GM20431 (cell line): ENCODE data around the gene CEBPE.

Experiments
- in situ Hi-C: fragments of 300-500 bp; cut with MseI, MboI; formaldehyde crosslinking; loops from one replicate; pipeline ENCODE4 v1.15.0; 2020; ENCODE audit warnings: low sequenced_read_pairs; ENCODE audit not compliant: unreplicated experiment

Gene CEBPE

DNA sequence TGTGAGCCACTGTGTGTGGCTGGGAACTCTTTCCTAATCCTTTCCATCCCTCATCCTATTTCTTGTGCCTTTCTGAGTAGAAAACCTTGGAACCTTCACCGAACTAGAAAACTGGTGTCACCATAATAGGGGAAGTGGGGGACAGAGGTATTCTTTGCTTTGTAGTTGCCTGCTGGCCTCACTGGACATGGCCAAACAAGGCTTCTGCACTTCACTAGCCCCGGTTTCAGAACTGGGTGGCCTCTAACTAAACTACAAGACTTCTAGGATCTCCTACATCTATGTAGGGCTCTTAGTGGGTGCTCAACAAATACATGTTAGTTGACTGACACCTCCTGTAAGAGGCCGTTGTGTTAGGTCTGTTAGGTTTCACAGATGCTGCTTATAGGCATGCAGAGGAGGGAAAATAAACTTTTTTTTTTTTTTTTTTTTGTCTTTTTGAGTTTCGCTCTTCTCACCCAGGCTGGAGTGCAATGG lies 13.7 kb downstream of the CEBPE start:
- in situ Hi-C loops, result no loop called here

DNA sequence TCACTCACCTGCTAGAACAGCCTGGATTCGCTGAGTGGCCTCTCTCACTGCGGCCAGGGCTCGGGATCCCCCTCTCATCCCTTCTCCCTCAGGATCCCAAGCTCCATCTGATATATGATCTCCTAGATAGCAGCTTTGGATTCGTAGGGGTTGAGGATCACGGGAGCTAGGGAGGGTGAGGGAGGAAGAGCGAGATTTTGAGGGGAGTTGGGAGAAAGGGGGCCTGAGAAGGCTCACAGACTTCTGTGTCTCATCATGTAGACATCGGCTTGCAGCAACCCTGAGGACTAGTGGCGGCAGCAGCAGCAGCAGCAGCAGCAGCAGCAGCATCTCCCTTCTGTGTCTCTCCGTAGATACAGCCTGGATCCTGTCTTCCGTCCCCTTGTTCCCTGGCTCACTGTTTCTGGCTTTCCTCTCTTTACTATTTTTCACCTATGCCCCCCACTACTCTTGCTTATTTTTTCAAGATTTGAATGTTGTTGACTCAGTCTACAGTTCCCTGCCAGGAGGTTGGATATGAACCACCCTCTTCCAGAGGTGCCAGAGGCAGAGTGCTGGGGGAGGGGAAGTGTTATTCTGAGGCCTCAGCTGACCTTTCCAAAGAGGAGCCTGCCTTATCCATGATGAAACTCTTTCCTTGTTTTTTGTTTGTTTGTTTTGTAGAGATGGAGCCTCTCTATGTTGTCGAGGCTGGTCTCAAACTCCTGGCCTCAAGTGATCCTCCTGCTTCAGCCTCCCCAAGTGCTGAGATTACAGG lies 14.3 kb downstream of the CEBPE start, which contains the start of gene CIROP:
CIROP (minus strand) TSS at position 399 of the 757 bp plus-strand sequence; CDS start at position 330, 69 bp downstream.
- in situ Hi-C loops, result no loop called here

DNA sequence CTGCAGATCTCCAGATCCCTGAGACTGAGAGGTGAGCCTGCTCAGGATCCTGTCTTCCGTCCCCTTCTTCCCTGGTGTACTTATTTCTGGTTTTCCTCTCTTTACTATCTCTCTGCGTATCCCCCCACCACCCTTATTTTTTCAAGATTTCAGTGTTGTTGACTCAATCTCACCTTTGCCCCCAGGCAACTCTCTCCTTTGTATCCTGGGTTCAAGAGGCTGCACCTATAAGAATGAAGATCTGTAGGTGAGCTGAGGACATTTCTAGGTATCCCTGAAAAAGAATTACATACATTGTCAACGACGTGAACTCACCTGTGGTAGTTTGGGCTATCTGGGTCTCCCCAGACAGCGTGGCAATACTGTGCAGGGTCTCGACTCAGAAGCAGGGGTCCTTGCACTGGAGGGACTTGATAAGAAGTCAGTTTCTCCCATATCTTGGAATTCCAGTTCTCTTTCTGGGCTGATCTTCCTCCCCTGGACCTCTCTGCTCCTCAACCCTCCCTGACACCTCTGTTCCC lies 14.9 kb downstream of the CEBPE start:
- in situ Hi-C loops, result no loop called here

GRCh38 chr14:23103581-23103980 lies 15.5 kb downstream of the CEBPE start:
- in situ Hi-C loops, result no loop called here

GRCh38 chr14:23102801-23103200 lies 16.3 kb downstream of the CEBPE start:
- in situ Hi-C loops, result no loop called here

- in situ Hi-C loops, result no loop called here
These were observed 16.9 kb downstream of the CEBPE start for GRCh38 chr14:23101986-23102625.

DNA sequence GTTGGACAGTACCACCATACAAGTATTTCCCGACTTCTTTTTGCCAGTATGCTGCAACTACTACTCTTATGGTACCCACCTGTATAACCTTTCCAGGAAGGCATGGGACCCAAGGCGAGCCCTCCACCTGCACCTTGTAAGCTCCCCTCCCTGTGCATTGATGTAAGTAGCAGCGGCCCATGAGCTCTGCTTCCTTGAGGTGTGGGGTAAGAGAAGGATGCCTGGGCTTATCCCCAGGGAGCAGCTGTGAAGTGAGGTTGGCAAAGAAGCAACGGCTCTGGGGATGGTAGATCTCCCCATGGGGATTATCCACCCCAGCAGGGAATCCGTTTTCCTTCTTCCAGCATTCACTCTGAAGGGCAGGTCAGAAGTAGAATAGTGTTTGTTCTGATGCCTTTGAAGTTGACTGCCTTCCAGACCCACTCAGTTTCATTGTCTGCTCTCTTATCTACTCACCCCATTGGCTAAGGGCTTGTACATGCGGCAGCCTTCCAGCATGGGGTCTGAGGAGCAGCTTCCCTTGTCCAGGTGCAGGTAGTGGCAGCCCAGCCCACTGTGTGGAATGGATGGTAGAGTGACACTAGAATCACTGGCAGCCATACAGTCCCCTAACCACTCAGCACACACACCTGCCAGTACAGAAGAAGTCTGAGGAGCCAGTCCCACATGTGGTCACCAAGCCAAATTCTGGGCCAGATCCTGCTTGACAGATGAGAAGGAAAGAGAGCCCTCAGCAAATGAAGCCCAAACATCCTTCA lies 17.7 kb downstream of the CEBPE start:
- in situ Hi-C loops, result no loop called here

GRCh38 chr14:23099212-23099861 lies 19.7 kb downstream of the CEBPE start:
- in situ Hi-C loops, result no loop called here

DNA sequence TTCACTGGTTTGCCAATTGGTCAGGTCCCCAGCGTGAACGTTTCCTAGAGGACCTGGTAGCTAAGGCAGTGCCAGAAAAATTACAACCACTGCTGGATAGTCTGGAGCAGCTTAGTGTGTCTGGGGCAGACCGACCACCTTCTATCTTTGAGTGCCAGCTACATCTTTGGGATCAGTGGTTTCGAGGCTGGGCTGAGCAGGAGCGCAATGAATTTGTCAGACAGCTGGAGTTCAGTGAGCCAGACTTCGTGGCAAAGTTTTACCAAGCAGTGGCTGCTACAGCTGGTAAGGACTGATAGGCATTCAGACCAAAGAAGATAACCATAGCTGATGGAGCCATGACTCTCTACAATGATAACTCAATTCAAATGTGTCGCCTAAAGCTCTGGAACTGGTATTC lies 21.3 kb downstream of the CEBPE start:
- in situ Hi-C loops, result no loop called here

- in situ Hi-C loops, result no loop called here
These were observed 23.6 kb downstream of the CEBPE start, which contains the start of gene C14orf119 for GRCh38 chr14:23095196-23096108. C14orf119 (plus strand) TSS chr14:23095505; CDS start chr14:23097659, 2,154 bp downstream.

DNA sequence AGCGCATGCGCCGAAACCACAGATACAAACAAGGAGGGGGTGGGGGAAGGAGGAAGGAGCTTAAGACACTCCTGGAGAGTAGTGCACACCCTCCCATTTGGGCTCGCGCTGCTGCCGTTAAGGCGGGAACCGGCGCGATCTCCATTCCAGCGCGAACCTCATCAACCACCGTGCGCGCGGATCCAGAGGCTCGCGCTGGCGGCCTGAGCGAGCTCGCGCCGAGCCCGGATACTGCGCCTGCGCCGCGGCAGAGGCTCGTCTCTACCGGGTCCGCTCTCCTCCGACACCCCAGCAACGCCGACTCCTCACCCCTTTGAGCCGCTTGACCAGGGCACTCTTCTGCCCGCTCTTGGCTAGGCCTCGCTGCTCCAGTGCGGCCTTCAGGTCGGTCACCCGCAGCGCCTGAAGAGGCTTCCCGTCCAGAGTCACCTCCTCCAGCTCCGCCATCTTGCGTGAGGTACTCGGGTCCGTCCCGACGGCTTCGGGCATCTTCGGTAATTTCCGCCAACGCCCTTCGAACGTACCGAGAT lies 24.3 kb downstream of the CEBPE start, which contains the start of gene ACIN1:
ACIN1 (minus strand) TSS at position 471 of the 530 bp plus-strand sequence; CDS start at position 447, 24 bp downstream.
- in situ Hi-C loops, result no loop called here

GRCh38 chr14:23093991-23094665 lies 24.9 kb downstream of the CEBPE start:
- in situ Hi-C loops, result no loop called here

DNA sequence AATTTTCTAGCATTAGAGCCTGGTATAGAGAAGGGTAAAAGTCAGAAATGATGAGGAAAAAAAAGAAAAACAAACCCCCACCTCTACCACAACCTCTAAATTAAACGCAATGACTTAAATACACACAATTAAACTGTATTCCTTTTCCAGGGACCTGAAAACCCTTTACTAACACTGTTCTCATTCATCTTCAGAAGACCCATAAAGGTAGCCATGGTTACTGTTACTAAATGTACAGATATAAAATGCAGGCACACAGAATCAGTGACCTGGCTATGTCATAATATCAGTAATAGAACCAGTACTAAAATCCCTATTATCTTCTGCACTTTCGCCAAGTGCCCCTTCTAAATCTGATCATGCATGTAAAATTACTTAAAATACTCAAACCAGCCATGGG lies 25.5 kb downstream of the CEBPE start:
- in situ Hi-C loops, result no loop called here

DNA sequence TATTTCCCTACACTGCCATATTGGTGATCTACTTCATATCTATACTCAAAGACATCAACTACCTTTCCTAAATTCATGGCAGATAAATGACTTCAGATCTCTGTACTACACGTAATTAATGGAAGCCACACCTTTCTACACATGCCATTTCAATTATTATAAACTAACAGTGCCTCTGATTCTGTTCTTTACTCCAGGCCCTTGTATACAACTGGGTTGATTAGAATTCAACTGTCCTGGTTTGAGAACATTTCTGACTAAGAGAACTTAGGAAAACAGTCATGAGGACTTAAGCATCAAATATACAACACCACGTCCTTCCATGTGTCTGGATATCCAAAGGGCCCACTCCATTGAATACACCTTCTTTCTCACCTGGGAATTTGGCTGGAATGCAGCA lies 26.0 kb downstream of the CEBPE start:
- in situ Hi-C loops, result no loop called here

DNA sequence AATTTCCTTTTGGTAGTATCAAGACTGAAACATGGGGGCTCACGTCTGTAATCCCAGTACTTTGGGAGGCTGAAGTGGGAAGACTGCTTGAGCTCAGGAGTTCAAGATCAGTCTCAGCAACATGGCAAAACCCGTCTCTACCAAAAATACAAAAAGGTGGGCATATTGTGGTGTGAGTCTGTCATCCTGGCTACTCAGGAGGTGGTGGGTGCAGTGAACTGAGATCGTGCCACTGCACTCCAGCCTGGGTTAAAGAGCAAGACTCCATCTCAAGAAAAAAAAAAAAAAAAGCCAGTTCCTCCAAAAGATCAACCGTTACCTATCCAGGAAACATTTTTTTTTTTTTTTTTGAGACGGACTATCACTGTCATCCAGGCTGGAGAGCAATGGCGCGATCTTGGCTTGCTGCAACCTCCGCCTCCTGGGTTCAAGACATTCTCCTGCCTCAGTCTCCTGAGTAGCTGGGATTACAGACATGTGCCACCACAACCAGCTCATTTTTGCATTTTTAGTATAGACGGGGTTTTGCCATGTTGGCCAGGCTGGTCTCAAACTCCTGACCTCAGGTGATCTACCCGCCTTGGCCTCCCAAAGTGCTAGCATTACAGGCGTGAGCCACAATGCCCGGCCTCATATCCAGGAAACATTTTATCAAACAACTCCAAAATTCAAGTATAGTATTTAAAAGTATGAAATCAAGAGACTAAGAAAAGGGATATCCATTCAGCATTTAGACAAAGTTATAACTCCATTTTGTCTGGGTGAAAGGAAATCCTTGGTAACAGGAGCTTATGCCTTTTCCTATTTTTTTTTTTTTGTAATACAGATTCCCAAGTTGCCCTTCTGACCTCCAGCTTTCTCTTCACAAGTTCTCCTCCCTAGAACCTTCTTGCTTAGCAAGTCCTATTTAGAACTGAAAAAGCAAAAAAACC lies 27.5 kb downstream of the CEBPE start:
- in situ Hi-C loops, result no loop called here

GRCh38 chr14:23090254-23090636 lies 28.8 kb downstream of the CEBPE start:
- in situ Hi-C loops, result no loop called here
